ENCODE measurements around the gene CAMK2N1. TPM values are rescaled to one million over a fixed set of nuclear protein-coding genes. Genes with fewer than 3 reads are reported as not detected.
A peak's percentile ranks its signal among the peaks of the same experiment; 100 is the strongest.

CAMK2N1 gene
- total and polyA plus RNA-seq, 11 donors, result 3.8 to 10.0 (median 6.8) TPM

DNA sequence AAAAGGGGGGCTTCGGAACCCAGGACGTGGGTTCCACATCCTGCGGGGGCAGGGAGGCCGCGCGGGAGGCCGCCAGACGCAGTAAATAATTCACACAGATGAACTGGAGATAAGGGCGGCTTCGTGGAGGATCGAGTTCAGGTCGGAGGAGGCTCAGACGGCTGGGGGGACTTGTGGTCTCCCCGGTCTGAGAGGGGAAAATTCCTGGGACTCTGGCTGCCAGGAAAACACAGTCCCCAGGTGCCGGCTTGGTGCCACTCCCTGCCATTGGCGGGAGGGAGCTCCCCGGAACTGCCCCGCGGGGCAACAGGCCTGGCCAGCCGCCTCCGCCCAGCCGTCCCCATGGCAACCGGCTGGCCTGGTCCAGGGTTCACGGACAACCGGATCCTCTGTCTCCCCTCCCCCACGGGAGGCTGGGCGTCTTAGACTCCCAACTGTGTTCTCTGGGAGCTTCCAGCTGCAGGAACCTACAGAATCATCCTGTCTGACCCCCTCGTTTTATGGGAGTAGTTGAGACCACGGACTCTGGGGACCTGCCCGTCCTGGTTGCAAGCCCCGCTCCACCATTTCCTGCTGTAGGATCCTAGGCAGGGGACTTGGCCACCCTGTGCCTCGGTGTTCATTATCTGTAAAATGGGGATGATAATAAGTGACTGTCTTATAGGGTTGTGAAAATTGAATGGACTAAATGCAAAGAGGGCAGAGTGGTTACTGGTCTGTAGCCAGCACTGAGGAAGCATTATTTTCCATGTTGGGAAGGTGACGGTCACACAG is 9.6 kb downstream of the CAMK2N1 start:
- Histone ChIP-seq H3K36me3 (no peaks in the 10 kb centered on the region), H3K27me3 (peaks cover 0 to 61% (median 21%) of the 10 kb centered on the region in 9 donors)

DNA sequence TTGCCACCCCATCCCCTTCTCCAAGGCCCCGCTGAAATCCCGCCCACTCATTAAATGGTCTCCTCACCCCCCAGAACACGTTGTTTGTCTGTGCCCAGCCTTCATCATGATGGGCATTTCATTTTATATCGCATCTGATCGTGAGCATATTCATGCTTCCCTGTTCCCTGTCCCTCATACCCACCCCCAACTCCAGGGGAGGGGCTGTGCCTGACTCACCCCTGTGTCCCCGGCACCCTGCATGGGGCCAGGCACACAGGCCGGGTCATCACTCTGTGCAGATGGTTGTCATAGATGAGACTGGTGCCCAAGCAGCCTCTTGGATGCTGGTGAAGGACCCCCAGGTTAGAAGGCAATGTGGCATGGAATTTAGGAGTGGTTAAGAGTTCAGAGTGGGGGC is 11.0 kb downstream of the CAMK2N1 start:
- Histone ChIP-seq H3K36me3 (no peaks in the 10 kb centered on the region), H3K4me3 (no peak overlapping the region), H3K27ac (no peak overlapping the region), H3K9me3 (no peaks in the 10 kb centered on the region), H3K27me3 (peaks cover 0 to 49% (median 21%) of the 10 kb centered on the region in 9 donors), H3K4me1 (peaks cover 0 to 29% (median 10%) of the 10 kb centered on the region in 12 donors)
- DNase-seq (no peak), ATAC-seq (no peak)
- TF ChIP-seq POLR2A (IDR thresholded peaks at IDR 0.05), result no peak
- TF ChIP-seq, protein P1, sequence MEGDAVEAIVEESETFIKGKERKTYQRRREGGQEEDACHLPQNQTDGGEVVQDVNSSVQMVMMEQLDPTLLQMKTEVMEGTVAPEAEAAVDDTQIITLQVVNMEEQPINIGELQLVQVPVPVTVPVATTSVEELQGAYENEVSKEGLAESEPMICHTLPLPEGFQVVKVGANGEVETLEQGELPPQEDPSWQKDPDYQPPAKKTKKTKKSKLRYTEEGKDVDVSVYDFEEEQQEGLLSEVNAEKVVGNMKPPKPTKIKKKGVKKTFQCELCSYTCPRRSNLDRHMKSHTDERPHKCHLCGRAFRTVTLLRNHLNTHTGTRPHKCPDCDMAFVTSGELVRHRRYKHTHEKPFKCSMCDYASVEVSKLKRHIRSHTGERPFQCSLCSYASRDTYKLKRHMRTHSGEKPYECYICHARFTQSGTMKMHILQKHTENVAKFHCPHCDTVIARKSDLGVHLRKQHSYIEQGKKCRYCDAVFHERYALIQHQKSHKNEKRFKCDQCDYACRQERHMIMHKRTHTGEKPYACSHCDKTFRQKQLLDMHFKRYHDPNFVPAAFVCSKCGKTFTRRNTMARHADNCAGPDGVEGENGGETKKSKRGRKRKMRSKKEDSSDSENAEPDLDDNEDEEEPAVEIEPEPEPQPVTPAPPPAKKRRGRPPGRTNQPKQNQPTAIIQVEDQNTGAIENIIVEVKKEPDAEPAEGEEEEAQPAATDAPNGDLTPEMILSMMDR (IDR thresholded peaks at IDR 0.05), result no peak
- WGBS, 4 donors, result 60 to 67% (median 63%) methylated on average over 7 of the region's 7 CpGs
- intact Hi-C loops (cut with DNase I), result loop anchor here in 1 of 10 donors (5.0 kb wide), 1 partner anchor 98 kb away; no protein-coding TSS in a partner anchor

More for the DNA sequence above, 9.6 kb downstream of the CAMK2N1 start:
- peaks cover 0 to 24% (median 10%) of the 10 kb centered on the region in 12 donors for H3K4me1 ChIP-seq
- H3K27ac ChIP-seq, result peak overlapping the region in 2 of 12 donors; percentile 3 to 9
- TF ChIP-seq POLR2A (IDR thresholded peaks at IDR 0.05), result no peak
- TF ChIP-seq, protein P1 (IDR thresholded peaks at IDR 0.05), result no peak
- DNase-seq (peak; percentile 50 to 79 (median 59)), ATAC-seq (peak in 3 of 4 donors; percentile 25 to 65 (median 45))
- no peaks in the 10 kb centered on the region for H3K9me3 ChIP-seq
- peak overlapping the region in 2 of 12 donors; percentile 0 to 7 for H3K4me3 ChIP-seq
- intact Hi-C loops (cut with DNase I), result no loop called here
- 8 to 14% (median 10%) methylated on average over 20 to 33 of the region's 33 CpGs for WGBS, 4 donors

DNA sequence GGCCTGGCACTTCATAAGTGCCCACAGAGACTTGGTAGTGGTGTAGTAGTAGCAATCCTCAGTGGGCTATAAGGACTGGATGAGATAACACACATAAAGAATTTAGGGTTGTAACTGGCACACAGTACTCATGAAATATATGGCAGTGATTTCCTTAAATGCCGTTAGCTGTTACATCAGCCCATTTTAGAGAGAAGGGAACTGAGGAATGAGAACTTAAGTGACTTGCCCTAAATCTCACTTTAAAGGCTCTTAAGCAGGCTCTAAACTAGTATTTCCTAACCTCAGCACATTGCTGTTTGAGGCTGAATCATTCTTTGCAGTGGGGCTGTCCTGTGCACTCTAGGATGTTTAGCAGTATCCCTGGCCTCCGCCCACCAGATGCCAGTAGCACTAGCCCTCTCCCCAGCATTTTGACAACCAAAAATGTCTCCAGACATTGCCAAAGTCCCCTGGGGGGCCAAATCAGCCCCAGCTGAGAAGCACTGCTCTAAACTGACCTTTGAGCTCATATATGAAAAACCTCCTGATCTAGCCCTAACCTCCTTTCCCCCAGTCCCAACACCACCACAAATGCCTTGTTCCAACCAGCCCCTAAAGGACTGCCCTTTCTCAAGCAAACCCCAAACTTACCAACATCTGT is 11.6 kb downstream of the CAMK2N1 start:
- no peak for TF ChIP-seq POLR2A (IDR thresholded peaks at IDR 0.05)
- TF ChIP-seq, protein P1 (IDR thresholded peaks at IDR 0.05), result no peak
- H3K4me3 ChIP-seq, result no peak overlapping the region
- ATAC-seq (no peak), DNase-seq (no peak)
- WGBS, 4 donors, result 76 to 88% (median 86%) methylated on average over 2 of the region's 2 CpGs
- peaks cover 0 to 46% (median 21%) of the 10 kb centered on the region in 9 donors for H3K27me3 ChIP-seq
- no peaks in the 10 kb centered on the region for H3K9me3 ChIP-seq
- H3K4me1 ChIP-seq, result peaks cover 0 to 29% (median 10%) of the 10 kb centered on the region in 12 donors
- intact Hi-C loops (cut with DNase I), result loop anchor here in 1 of 10 donors (5.0 kb wide), 1 partner anchor 97 kb away; no protein-coding TSS in a partner anchor
- no peak overlapping the region for H3K27ac ChIP-seq
- H3K36me3 ChIP-seq, result no peaks in the 10 kb centered on the region

DNA sequence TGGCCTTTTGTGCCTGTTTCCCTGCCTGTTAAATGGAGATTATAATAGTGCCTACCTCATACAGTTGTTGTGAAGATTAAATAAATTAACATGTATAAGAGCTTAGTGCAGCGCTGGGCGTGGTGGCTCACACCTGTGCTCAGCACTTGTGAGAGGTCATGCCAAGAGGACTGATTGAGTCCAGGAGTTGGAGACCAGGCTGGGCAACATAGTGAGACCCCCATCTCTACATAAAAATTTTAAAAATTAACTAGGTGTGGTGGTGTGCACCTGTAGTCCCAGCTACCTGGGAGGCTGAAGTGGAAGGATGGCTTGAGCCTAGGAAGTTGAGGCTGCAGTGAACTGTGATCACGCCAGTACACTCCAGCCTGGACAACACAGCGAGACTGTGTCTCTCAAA is 12.1 kb downstream of the CAMK2N1 start:
- Histone ChIP-seq H3K9me3 (no peaks in the 10 kb centered on the region), H3K4me3 (no peak overlapping the region), H3K36me3 (no peaks in the 10 kb centered on the region), H3K27me3 (peaks cover 0 to 40% (median 21%) of the 10 kb centered on the region in 9 donors), H3K4me1 (peaks cover 0 to 29% (median 10%) of the 10 kb centered on the region in 12 donors), H3K27ac (no peak overlapping the region)
- DNase-seq (no peak), ATAC-seq (no peak)
- TF ChIP-seq POLR2A (IDR thresholded peaks at IDR 0.05), result no peak
- TF ChIP-seq, protein P1 (IDR thresholded peaks at IDR 0.05), result no peak
- WGBS, 4 donors, result 80 to 89% (median 85%) methylated on average over 4 of the region's 4 CpGs
- intact Hi-C loops (cut with DNase I), result loop anchor here in 1 of 10 donors (5.0 kb wide), 1 partner anchor 97 kb away; no protein-coding TSS in a partner anchor

All from heart left ventricle (tissue), 16 donors.